Measurements from ENCODE around the gene CDKN2B-AS1. TPM values are rescaled to one million over a fixed set of nuclear protein-coding genes. Genes with fewer than 3 reads are reported as not detected.

Gene CDKN2B-AS1
- total and polyA plus RNA-seq, 2 donors (not counting 1 experiment from before 2014, with no cell fraction given), result 1.3 to 2.5 TPM

DNA sequence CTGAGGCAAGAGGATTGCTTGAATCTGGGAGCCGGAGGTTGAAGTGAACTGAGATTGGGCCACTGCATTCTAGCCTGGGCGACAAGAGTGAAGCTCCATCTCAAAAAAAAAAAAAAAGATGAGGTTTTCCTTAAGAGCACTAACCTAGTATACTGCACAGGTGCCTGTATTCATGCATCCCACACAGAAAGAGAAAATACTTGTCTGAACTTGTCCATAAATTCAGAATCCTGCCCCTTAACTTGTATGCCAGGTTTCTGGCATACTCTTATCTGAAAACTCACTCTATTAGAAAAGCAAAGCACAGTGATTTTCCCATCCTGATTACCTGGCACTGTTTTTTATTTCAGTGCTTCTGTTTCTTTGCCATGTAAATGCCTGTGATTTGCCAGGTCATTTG lies 139.8 kb downstream of the CDKN2B-AS1 start:
- no peak overlapping the region for H3K27ac ChIP-seq (ENCODE audit: low read length in 2 of 2)
- H3K9me3 Mint-ChIP-seq (ENCODE audit: insufficient read depth), result no peaks in the 10 kb centered on the region
- H3K9ac ChIP-seq (ENCODE audit: low read length), result no peak overlapping the region
- peaks cover 19% of the 10 kb centered on the region for H3K4me1 Mint-ChIP-seq
- peaks cover 0 to 5% (median 0%) of the 10 kb centered on the region in 4 experiments for H3K27me3 ChIP-seq (replicated peaks in 1 of 4; ENCODE audit: control extremely low read depth in 1 of 4, control insufficient read depth in 3 of 4, insufficient read depth in 4 of 4, low read length in 3 of 4)
- no peaks in the 10 kb centered on the region for H3K9me3 ChIP-seq (ENCODE audit: control extremely low read depth in 1 of 3, control insufficient read depth in 2 of 3, insufficient read depth in 1 of 3, low read length in 2 of 3)
- H4K20me1 ChIP-seq (ENCODE audit: control insufficient read depth, insufficient read depth, low read length, poor library complexity, severe bottlenecking), result no peaks in the 10 kb centered on the region
- no peak overlapping the region for H3K27ac Mint-ChIP-seq
- intact Hi-C loops (cut with micrococcal nuclease), result no loop called here
- H3K27me3 Mint-ChIP-seq, result peaks cover 3% of the 10 kb centered on the region
- peaks cover 9 to 15% of the 10 kb centered on the region in 2 donors for H3K4me1 ChIP-seq (ENCODE audit: control insufficient read depth in 2 of 2, insufficient read depth in 2 of 2, low read length in 2 of 2)
- no peak for TF ChIP-seq EZH2 (IDR thresholded peaks at IDR 0.05; ENCODE audit: borderline replicate concordance, insufficient read depth, low read depth, low read length, poor library complexity, severe bottlenecking)
- H3K79me2 ChIP-seq (ENCODE audit: control insufficient read depth, insufficient read depth, low read length), result no peaks in the 10 kb centered on the region
- no peak overlapping the region for H2AFZ ChIP-seq (ENCODE audit: insufficient read depth, low read depth, low read length, poor library complexity, severe bottlenecking)
- H3K4me3 Mint-ChIP-seq, result no peak overlapping the region
- ChIA-PET CTCF (interaction anchor here (0.7 to 1.6 kb wide), 2 partner anchors 15 to 121 kb away, joined by 3 to 4 read pairs; no protein-coding TSS in a partner anchor), POLR2A (no interaction called here)
- DNase-seq, result no peak
- no peaks in the 10 kb centered on the region for H3K36me3 ChIP-seq (replicated peaks in 1 of 2; ENCODE audit: control extremely low read depth in 1 of 2, control insufficient read depth in 1 of 2, extremely low read depth in 1 of 2, insufficient read depth in 2 of 2, low read length in 1 of 2)
- WGBS (ENCODE audit: insufficient coverage), result no CpG with 5 or more reads among the region's 2 CpGs
- no peak for ATAC-seq (ENCODE audit: low read depth)
- no peak overlapping the region for H3K4me3 ChIP-seq (ENCODE audit: control extremely low read depth in 1 of 5, extremely low read depth in 1 of 5, insufficient read depth in 1 of 5, low read depth in 2 of 5, low read length in 4 of 5)
- H3K4me2 ChIP-seq (replicated peaks; ENCODE audit: low read depth, low read length, poor library complexity, severe bottlenecking), result no peak overlapping the region

- intact Hi-C loops (cut with micrococcal nuclease), result no loop called here
- H3K27ac ChIP-seq (ENCODE audit: low read length in 2 of 2), result no peak overlapping the region
- peaks cover 0 to 5% (median 2%) of the 10 kb centered on the region in 4 experiments for H3K27me3 ChIP-seq (replicated peaks in 1 of 4; ENCODE audit: control extremely low read depth in 1 of 4, control insufficient read depth in 3 of 4, insufficient read depth in 4 of 4, low read length in 3 of 4)
- ChIA-PET POLR2A (no interaction called here), CTCF (no interaction called here)
- 100% methylated on average over 1 of the region's 3 CpGs for WGBS (ENCODE audit: insufficient coverage)
- no peak overlapping the region for H3K9ac ChIP-seq (ENCODE audit: low read length)
- no peaks in the 10 kb centered on the region for H3K36me3 ChIP-seq (replicated peaks in 1 of 2; ENCODE audit: control extremely low read depth in 1 of 2, control insufficient read depth in 1 of 2, extremely low read depth in 1 of 2, insufficient read depth in 2 of 2, low read length in 1 of 2)
- H3K4me3 Mint-ChIP-seq, result no peak overlapping the region
- no peaks in the 10 kb centered on the region for H4K20me1 ChIP-seq (ENCODE audit: control insufficient read depth, insufficient read depth, low read length, poor library complexity, severe bottlenecking)
- no peaks in the 10 kb centered on the region for H3K9me3 ChIP-seq (ENCODE audit: control extremely low read depth in 1 of 3, control insufficient read depth in 2 of 3, insufficient read depth in 1 of 3, low read length in 2 of 3)
- H3K4me3 ChIP-seq (ENCODE audit: control extremely low read depth in 1 of 5, extremely low read depth in 1 of 5, insufficient read depth in 1 of 5, low read depth in 2 of 5, low read length in 4 of 5), result no peak overlapping the region
- H3K9me3 Mint-ChIP-seq (ENCODE audit: insufficient read depth), result no peaks in the 10 kb centered on the region
- no peak overlapping the region for H3K4me2 ChIP-seq (replicated peaks; ENCODE audit: low read depth, low read length, poor library complexity, severe bottlenecking)
- DNase-seq, result no peak
- no peaks in the 10 kb centered on the region for H3K79me2 ChIP-seq (ENCODE audit: control insufficient read depth, insufficient read depth, low read length)
- H3K4me1 ChIP-seq (ENCODE audit: control insufficient read depth in 2 of 2, insufficient read depth in 2 of 2, low read length in 2 of 2), result peaks cover 5 to 6% of the 10 kb centered on the region in 2 donors
- no peak for ATAC-seq (ENCODE audit: low read depth)
- H3K27ac Mint-ChIP-seq, result no peak overlapping the region
- H3K27me3 Mint-ChIP-seq, result peaks cover 3% of the 10 kb centered on the region
- no peak overlapping the region for H2AFZ ChIP-seq (ENCODE audit: insufficient read depth, low read depth, low read length, poor library complexity, severe bottlenecking)
- H3K4me1 Mint-ChIP-seq, result peaks cover 8% of the 10 kb centered on the region
- TF ChIP-seq CTCF (IDR thresholded peaks at IDR 0.05), result no peak
These were observed 142.0 kb downstream of the CDKN2B-AS1 start for GRCh38 chr9:22136461-22137096.
